Superior temporal gyrus (tissue), 1 donor: ENCODE data around the gene GFRA1.
A peak's percentile ranks its signal among the peaks of the same experiment; 100 is the strongest.

Experiments
- DNase-seq: peaks from one replicate; pipeline ENCODE4 v3.0.0-alpha.2; 2016; ENCODE audit errors: extremely low spot score

Gene GFRA1

GRCh38 chr10:116272440-116273283 is at the start of gene GFRA1:
Gene GFRA1, minus strand, starts transcription at chr10:116273206. Its CDS starts 1,177 bp downstream, at chr10:116272029.
- DNase-seq, result no peak

GRCh38 chr10:116316503-116316902 is 43.5 kb upstream of the GFRA1 start:
- no peak for DNase-seq

- no peak for DNase-seq
Observed at GRCh38 chr10:116312548-116312947, 39.5 kb upstream of the GFRA1 start.

- DNase-seq, result no peak
Observed at GRCh38 chr10:116311706-116312490, 38.9 kb upstream of the GFRA1 start.

- DNase-seq, result no peak
Observed at GRCh38 chr10:116311016-116311415, 38.0 kb upstream of the GFRA1 start.

GRCh38 chr10:116307455-116307854 is 34.4 kb upstream of the GFRA1 start:
- no peak for DNase-seq

- no peak for DNase-seq
Observed at GRCh38 chr10:116306847-116307246, 33.8 kb upstream of the GFRA1 start.

- no peak for DNase-seq
Observed at GRCh38 chr10:116304923-116305322, 31.9 kb upstream of the GFRA1 start.

GRCh38 chr10:116300542-116300941 is 27.5 kb upstream of the GFRA1 start:
- no peak for DNase-seq

- no peak for DNase-seq
Observed at GRCh38 chr10:116298586-116298985, 25.6 kb upstream of the GFRA1 start.

- DNase-seq, result no peak
Observed at GRCh38 chr10:116296291-116296721, 23.3 kb upstream of the GFRA1 start.

- DNase-seq, result no peak
Observed at GRCh38 chr10:116292493-116292892, 19.5 kb upstream of the GFRA1 start.

- DNase-seq, result no peak
Observed at GRCh38 chr10:116289652-116290051, 16.6 kb upstream of the GFRA1 start.

- DNase-seq, result peak; percentile 84
Observed at GRCh38 chr10:116287906-116288501, 15.0 kb upstream of the GFRA1 start.

- no peak for DNase-seq
Observed at GRCh38 chr10:116286626-116287200, 13.7 kb upstream of the GFRA1 start.

- DNase-seq, result no peak
Observed at GRCh38 chr10:116281775-116282174, 8.8 kb upstream of the GFRA1 start.

GRCh38 chr10:116278846-116279245 is 5.8 kb upstream of the GFRA1 start:
- no peak for DNase-seq

GRCh38 chr10:116276981-116277380 is 4.0 kb upstream of the GFRA1 start:
- DNase-seq, result no peak

- DNase-seq, result no peak
Observed at GRCh38 chr10:116274064-116274904, 1.3 kb upstream of the GFRA1 start.

GRCh38 chr10:116271593-116272439 is 1.2 kb downstream of the GFRA1 start:
- DNase-seq, result no peak
